ENCODE results near the gene ZNF496.

ZNF496 gene

DNA sequence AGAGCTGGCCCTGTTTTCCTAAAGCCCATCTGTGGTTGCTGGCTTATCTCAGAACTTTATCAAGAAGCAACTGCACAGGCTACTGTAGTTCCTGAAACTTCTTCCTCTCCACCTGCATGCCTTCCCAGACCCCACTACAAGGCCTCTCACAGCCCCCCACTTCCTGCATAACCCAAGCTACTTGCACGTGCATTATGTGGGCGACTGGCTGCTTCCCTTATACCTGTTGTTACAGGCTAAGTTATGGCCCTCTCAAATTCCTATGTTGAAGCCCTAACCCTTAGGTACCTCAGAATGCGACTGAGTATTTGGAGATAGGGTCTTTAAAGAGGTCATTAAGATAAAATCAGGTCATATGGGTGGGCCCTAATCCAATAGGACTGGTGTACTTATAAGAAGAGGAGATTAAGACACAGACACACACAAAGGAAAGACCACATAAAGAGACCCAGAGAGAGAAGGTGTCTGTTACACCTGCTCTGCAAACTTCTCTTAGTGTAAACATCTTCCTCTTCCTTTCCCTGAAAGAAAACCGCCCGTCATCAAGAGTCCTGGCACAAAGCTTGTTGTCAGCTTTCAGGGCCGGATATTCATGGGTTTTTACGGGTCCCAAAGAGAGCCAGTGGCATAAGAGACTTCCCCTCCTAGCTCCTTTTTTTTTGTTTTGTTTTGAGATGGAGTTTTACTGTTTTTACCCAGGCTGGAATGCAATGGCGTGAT lies 5.1 kb downstream of the ZNF496 start:
- no peak for FAIRE-seq
- TF ChIP-seq POLR2A (IDR thresholded peaks at IDR 0.05; ENCODE audit: low read depth, low read length) = no peak
- no peak for DNase-seq (ENCODE audit: insufficient read length, low spot score)

DNA sequence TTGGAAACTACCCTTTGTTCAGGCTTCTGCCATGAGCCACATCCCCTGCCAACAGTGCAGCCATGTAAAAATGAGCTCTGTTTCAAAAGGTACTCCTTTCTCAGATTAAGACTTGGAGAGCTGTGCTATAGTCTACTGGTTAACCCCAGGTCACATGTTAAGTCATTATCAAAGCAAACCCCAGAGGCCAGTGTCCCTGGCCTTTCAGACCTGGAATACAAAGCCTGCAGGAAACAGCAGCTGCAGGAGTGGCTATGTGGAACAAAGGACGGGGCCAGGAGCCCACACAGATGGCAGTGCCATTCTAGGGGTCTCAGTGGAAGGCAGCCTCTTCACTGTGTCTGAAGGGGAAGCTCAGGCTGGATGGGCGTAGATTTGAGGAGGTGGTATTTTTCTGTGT lies 6.7 kb downstream of the ZNF496 start:
- DNase-seq (ENCODE audit: insufficient read length, low spot score) (no peak), FAIRE-seq (no peak)
- no peak for TF ChIP-seq POLR2A (IDR thresholded peaks at IDR 0.05; ENCODE audit: low read depth, low read length)

DNA sequence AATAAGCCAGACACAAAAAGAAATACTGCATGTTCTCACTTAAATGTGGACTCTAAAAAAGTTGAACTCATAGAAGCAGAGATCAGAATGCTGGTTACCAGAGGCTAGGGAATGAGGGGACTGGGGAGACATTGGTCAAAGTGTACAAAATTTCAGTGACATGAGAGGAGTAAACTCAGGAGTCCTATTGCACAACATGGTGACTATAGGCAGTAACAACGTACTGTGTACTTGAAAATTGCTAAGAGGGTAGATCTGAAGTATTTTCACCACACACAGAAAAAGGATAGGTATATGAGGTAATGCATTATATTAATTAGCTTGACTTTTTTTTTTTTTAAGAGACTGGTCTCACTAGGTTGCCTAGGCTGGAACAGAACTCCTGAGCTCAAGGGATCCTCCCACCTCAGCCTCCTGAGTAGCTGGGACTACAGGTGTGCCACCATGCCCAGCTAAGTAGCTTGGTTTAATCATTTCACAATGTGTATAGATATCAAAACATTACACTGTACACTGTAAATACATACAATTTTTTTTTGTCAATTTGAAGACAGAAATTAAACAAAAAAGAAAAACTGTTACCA lies 7.4 kb downstream of the ZNF496 start:
- FAIRE-seq (no peak), DNase-seq (ENCODE audit: insufficient read length, low spot score) (no peak)
- no peak for TF ChIP-seq POLR2A (IDR thresholded peaks at IDR 0.05; ENCODE audit: low read depth, low read length)

DNA sequence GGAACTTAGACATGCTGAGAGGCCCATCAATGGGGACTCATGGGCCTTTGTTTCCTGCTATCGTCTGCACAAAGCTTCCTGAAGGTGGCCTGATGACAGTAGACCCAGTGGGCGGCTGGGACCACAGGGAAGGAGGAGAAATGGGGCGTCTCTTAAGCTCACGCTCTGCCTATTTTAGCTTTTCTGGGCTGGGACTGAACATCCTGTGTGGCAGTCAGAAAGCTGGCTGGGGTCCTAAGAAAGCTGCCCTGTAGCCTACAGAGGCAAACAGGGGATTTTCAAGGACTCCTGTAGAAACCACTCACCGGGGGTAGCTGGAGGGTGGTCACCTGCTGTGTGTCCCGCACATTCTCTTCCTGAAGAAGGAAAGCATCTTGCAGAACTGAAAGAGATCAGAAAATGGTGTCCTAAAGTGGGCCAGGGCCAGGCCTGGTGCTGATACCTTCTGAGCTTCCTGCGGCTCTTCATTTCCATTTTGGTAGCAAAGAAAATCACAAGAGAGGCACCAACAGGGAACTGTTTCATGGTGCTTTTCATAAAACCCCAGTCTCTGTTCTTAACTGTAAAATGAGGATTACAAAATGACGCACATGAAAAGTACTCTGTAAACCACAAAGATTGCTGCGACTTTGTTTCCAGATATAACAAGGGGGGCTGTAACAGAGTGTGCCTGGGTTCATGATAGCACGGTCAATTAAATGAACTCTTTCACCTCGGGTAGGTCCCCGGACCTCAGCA lies 8.6 kb downstream of the ZNF496 start:
- FAIRE-seq = no peak
- no peak for DNase-seq (ENCODE audit: insufficient read length, low spot score)
- no peak for TF ChIP-seq POLR2A (IDR thresholded peaks at IDR 0.05; ENCODE audit: low read depth, low read length)

DNA sequence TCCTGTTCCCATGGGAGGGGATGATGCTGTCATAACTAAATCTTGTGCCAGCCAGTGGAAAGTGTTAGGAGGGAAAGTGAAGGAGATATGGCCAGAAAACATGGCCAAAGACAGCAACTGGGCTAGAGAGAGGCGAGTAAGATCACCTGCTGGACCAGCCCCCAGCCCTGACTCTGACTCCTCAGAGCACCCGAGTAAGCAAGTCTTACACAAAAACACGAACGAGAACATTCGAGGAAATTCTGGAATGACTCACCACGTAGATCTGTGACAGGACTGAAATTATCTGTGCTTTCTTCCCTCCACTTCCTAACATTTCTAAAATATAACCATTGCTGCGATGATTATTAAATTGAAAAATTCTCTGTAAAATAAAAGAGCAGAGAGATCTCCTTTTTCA lies 9.2 kb downstream of the ZNF496 start:
- FAIRE-seq = no peak
- no peak for TF ChIP-seq POLR2A (IDR thresholded peaks at IDR 0.05; ENCODE audit: low read depth, low read length)
- DNase-seq (ENCODE audit: insufficient read length, low spot score) = no peak

DNA sequence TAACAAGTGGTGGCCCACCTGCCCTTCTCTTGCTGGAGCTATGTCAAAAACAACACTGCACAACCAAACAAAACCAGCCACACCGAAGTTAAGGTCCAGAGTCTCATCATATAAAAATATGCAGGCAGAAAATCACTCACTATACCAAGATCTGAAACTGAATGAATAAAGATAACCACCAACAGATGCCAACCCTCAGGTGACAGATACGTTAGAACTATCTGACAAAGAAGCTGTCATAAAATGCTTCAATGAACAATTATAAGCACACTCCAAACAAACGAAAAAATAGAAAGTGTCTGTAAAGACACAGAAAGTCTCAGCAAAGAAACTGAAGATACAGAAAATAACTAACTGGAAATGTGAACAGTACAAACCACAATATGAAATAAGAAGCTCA lies 14.0 kb downstream of the ZNF496 start:
- no peak for FAIRE-seq
- no peak for DNase-seq (ENCODE audit: insufficient read length, low spot score)
- TF ChIP-seq POLR2A (IDR thresholded peaks at IDR 0.05; ENCODE audit: low read depth, low read length) = no peak

DNA sequence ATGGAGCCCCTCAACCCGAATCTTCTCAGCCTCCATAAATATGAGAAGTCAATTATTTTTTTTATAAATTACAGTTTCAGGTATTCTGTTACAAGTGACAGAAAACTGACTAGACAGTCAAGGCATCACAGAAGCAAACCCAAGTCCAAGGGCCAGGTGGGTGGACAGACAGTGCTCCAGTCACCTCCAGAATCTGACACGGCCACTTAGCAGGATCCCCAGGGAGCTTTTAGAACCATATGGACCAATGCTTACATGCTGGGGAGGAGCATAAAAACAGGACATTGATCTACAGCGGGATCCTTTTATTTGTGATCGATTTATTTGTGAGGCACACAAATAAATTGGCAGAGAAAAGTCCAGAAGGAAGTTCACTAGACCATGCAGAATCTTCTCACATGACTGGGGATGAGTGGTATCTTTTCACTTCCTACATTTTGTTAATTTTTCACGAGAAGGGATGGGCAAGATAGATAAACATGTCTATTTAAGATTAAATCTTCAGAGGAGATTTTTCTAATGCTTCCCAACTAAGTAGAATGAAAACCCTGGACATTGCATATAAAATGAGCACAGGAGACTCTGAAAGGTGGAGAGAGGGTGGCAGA lies 15.0 kb downstream of the ZNF496 start:
- no peak for DNase-seq (ENCODE audit: insufficient read length, low spot score)
- no peak for TF ChIP-seq POLR2A (IDR thresholded peaks at IDR 0.05; ENCODE audit: low read depth, low read length)

DNA sequence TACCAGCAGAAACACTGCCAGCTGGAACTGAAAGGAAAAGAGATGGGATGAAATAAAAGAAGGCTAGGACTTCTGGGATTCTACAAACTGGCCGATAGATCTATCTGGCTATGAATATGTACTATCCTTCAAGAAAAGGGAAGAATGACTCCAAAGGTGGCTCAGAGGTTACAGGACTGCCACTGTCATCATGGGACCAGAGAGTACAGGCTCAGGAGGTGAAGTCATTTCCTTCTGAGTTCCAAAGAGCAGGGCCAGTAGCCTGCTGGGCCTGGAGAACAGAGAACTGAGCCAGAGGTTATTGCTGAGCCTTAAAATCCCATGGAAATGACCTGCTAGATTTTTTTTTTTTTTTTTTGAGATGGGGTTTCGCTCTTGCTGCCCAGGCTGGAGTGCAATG lies 27.6 kb downstream of the ZNF496 start:
- no peak for DNase-seq (ENCODE audit: insufficient read length, low spot score)
- no peak for TF ChIP-seq POLR2A (IDR thresholded peaks at IDR 0.05; ENCODE audit: low read depth, low read length)
- FAIRE-seq = no peak

More for the DNA sequence above, 15.0 kb downstream of the ZNF496 start:
- FAIRE-seq = no peak

DNA sequence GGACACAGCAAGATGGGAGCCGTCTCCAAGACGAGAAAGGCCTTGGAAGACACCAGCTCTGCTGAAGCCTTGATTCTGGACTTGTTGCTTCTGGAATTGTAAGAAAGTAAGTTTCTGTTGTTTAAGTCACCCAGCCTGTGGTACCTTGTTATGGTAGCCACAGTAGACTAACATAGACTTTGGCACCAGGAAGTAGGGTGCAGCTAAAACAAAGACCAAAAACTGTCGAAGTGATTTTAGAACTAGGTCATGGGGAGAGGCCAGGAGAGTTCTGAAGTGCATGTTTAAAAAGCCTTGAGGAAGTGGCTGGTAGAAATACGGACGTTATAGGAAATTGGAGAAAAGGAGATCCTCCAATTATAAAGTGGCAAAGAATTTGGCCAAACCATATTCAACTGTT lies 28.5 kb downstream of the ZNF496 start:
- FAIRE-seq (no peak), DNase-seq (ENCODE audit: insufficient read length, low spot score) (no peak)
- no peak for TF ChIP-seq POLR2A (IDR thresholded peaks at IDR 0.05; ENCODE audit: low read depth, low read length)

DNA sequence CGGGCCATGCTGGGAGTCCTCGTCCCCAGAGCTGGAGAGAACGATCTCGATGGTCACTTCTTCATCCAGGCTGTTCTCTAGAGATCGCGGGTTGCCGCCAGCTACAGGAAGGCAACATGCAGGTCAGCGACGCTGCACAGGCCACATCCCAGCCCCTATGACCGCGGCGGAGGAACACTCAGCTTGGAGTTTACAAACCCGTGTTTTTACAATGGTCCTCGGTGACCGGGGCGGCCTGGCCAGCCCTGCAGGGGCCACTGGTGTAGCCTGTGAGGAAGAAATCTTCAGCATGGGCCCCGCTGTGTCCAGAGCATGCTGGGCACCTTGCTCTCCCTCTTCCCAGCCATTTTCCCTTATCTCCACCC lies 30.5 kb downstream of the ZNF496 start:
- TF ChIP-seq POLR2A (IDR thresholded peaks at IDR 0.05; ENCODE audit: low read depth, low read length) = no peak
- DNase-seq (ENCODE audit: insufficient read length, low spot score) (no peak), FAIRE-seq (no peak)

DNA sequence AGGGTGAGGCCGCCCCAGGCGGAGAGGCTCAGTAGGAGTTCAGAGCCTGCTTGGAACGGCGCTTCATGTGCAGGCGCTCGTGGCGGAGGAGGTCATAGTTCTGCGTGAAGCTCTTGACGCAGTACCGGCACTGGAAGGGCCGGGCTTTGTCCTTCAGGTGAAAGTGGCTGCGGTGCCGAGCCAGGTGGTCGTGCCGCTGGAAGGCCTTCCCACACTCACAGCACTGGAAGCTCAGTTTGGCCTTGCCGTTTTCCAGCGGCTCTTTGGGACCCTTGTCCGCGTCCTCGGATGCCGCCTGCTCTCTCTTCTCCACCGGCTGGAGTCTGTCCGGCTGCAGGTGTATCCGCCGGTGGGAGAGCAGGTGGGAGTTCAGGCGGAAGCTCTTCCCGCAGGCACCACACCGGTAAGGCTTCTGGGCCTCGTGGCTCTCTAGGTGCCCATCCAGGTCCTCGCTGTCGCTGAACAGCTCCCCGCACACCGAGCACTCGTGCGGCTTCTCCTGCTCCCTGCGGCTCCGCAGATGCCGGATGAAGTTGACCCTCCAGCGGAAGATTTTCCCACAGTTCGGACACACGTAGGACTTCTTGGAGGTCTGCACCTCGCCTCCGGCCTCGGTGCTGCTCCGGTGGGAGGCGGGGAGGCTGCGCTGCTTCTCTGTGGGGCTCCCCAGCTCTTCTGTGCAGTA lies 31.0 kb downstream of the ZNF496 start:
- FAIRE-seq (no peak), DNase-seq (ENCODE audit: insufficient read length, low spot score) (no peak)
- TF ChIP-seq POLR2A (IDR thresholded peaks at IDR 0.05; ENCODE audit: low read depth, low read length) = no peak

DNA sequence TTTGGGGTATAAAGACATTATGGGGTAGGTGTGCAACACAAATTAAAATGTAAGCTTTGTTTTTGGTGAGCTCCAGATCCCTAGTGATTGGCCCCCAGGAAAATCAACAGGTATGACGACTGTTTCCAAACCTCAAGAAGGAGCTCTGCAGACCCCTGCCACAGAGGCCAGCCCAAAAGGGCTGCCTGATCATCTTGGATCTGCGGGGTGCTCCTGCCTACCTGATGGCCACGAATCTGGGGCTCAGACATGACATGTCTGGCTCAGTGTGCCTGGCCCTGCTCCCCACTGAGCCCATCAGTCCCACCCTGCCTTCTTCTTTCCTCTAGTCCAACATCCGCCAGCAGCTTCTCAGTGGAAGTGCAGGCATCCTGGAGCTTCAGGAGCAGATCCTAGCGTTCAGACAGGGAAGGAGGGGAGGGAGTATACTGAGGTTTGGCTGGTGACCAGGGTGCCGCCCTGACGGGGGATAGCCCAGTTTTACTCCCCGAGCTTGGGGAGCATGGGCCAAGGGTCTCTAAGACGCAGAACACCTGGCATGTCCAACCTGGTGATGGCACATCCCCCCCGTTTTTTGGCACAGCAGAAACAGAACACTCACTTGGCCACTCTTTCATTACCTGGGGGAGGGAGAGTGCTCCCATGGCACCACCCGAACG lies 31.8 kb downstream of the ZNF496 start:
- no peak for DNase-seq (ENCODE audit: insufficient read length, low spot score)
- no peak for TF ChIP-seq POLR2A (IDR thresholded peaks at IDR 0.05; ENCODE audit: low read depth, low read length)
- FAIRE-seq = no peak

DNA sequence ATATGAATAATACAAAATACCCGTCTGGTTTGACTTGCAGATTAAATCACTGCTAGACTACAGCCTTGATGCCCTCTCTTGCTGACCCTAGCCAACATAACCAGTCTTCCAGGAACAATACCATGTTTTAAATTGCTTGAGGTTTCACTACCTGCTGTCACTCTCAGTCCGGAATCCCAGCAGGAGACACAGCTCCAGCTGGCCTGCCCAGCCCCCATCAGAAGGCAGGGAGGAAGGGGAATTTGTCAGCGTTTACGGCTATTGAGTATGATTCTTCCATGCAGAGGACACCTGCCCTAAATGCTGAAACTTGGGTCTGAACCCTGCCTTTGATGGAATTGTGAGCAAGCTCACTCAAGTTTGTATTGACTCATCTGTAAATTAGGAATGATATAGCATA lies 33.0 kb downstream of the ZNF496 start:
- FAIRE-seq (no peak), DNase-seq (ENCODE audit: insufficient read length, low spot score) (no peak)
- no peak for TF ChIP-seq POLR2A (IDR thresholded peaks at IDR 0.05; ENCODE audit: low read depth, low read length)

DNA sequence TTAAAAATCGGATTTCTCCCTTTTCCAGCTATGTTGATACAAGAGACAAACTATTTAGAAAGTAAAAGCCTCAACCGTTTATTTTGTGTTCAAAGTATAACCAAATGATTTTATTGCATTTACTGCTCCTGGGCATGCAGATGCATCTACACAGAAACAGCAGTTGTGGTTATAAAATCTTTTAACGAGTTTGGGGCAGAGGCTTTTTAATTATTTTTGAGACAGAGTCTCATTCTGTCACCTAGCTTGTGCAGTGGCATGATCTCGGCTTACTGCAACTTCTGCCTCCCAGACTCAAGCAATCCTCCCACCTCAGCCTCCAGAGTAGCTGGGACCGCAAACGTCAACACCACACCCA lies 33.6 kb downstream of the ZNF496 start:
- FAIRE-seq (no peak), DNase-seq (ENCODE audit: insufficient read length, low spot score) (no peak)
- no peak for TF ChIP-seq POLR2A (IDR thresholded peaks at IDR 0.05; ENCODE audit: low read depth, low read length)

Measured in H54 (cell line).